ENCODE measurements around the gene MYO1C.

- TF ChIP-seq CTCF (IDR thresholded peaks at IDR 0.05; ENCODE audit: insufficient read depth, low read length, poor library complexity, severe bottlenecking) (no peak), EZH2phosphoT487 (conservative IDR thresholded peaks at IDR 0.05; ENCODE audit: low read length) (no peak)
Observed at GRCh38 chr17:1481736-1482135, 10.8 kb downstream of the MYO1C start.
